Stimulated activated naive CD4-positive, alpha-beta T cell treated with Interleukin-2 at 50 U/mL for 16 hours (primary cell): ENCODE data around the gene NR3C2.
"Not testable (repeated sequence)": the region's sequence is repeated elsewhere in the genome, so short reads cannot be mapped to it uniquely, and the experiment has no call there.

Experiments used
- DNase-seq: peaks from one replicate; lab custom pipeline; 2025; lab: John Stamatoyannopoulos, UW

Gene NR3C2

GRCh38 chr4:148369919-148370318, 72.3 kb downstream of the NR3C2 start:
- DNase-seq: no peak

GRCh38 chr4:148367756-148368155, 74.5 kb downstream of the NR3C2 start:
- no peak for DNase-seq

- no peak for DNase-seq
Measured at GRCh38 chr4:148366251-148366650, 76.0 kb downstream of the NR3C2 start.

GRCh38 chr4:148364525-148364924, 77.7 kb downstream of the NR3C2 start:
- no peak for DNase-seq

GRCh38 chr4:148359769-148360168, 82.4 kb downstream of the NR3C2 start:
- DNase-seq: no peak

GRCh38 chr4:148355442-148356123, 86.6 kb downstream of the NR3C2 start:
- no peak for DNase-seq

GRCh38 chr4:148354186-148354585, 88.0 kb downstream of the NR3C2 start:
- no peak for DNase-seq

GRCh38 chr4:148353571-148353970, 88.6 kb downstream of the NR3C2 start:
- no peak for DNase-seq

- DNase-seq: no peak
Measured at GRCh38 chr4:148349153-148349552, 93.1 kb downstream of the NR3C2 start.

- no peak for DNase-seq
Measured at GRCh38 chr4:148346657-148347056, 95.6 kb downstream of the NR3C2 start.

- DNase-seq: no peak
Measured at GRCh38 chr4:148345509-148345908, 96.7 kb downstream of the NR3C2 start.

GRCh38 chr4:148344941-148345340, 97.3 kb downstream of the NR3C2 start:
- no peak for DNase-seq

GRCh38 chr4:148344352-148344751, 97.9 kb downstream of the NR3C2 start:
- no peak for DNase-seq

- no peak for DNase-seq
Measured at GRCh38 chr4:148341980-148342800, 100.0 kb downstream of the NR3C2 start.

- no peak for DNase-seq
Measured at GRCh38 chr4:148335133-148335532, 107.1 kb downstream of the NR3C2 start.

- no peak for DNase-seq
Measured at GRCh38 chr4:148333265-148333664, 108.9 kb downstream of the NR3C2 start.

GRCh38 chr4:148332486-148332885, 109.7 kb downstream of the NR3C2 start:
- DNase-seq: no peak

GRCh38 chr4:148330724-148331123, 111.5 kb downstream of the NR3C2 start:
- no peak for DNase-seq

- DNase-seq: no peak
Measured at GRCh38 chr4:148330161-148330560, 112.1 kb downstream of the NR3C2 start.

- DNase-seq: no peak
Measured at GRCh38 chr4:148329751-148330150, 112.5 kb downstream of the NR3C2 start.

GRCh38 chr4:148327683-148328082, 114.5 kb downstream of the NR3C2 start:
- DNase-seq: no peak

- not testable (repeated sequence) for DNase-seq
Measured at GRCh38 chr4:148323316-148323715, 118.9 kb downstream of the NR3C2 start.

- no peak for DNase-seq
Measured at GRCh38 chr4:148315049-148315448, 127.2 kb downstream of the NR3C2 start.
